Stomach (tissue), 4 donors: ENCODE results near the gene MMD.

Experiments
- EP300 ChIP-seq: sonication (generic); formaldehyde crosslinking; IDR thresholded peaks from one replicate; pipeline ENCODE4 v1.6.1; 2017; ENCODE audit warnings: antibody characterized with exemption
- TF ChIP-seq, protein P1 (sequence below), 7 experiments: fragments of 450-650 bp in 4 of 7; fragments of 200-600 bp in 3 of 7; sonication (generic) in 3 of 7; IDR thresholded peaks; one replicate each; pipeline ENCODE4 v1.5.1; 2016 to 2019; ENCODE audit warnings: antibody characterized with exemption in 7 of 7, control low read depth in 2 of 7, mild to moderate bottlenecking in 1 of 7

DNA sequence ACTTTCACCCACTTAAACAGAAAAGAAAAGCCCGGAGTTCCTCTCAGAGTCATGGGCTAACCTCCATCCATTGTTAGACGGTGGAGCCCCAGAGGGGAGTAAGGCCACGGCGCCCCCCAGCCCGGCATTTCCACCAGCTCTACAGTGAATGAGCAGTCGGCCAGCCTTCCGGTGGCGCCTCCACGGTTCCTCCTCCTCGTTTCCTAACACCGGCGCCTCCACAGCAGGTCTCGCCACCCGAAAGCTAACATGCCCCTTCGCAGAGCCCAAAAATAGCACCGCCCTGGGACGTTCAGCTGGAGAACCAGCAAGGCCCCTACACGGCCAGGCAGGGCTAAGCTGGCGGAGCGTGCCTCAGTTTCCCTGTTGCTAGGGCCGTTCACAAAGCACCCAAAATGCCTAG is 858 bp downstream of the MMD start:
- TF ChIP-seq, protein P1, sequence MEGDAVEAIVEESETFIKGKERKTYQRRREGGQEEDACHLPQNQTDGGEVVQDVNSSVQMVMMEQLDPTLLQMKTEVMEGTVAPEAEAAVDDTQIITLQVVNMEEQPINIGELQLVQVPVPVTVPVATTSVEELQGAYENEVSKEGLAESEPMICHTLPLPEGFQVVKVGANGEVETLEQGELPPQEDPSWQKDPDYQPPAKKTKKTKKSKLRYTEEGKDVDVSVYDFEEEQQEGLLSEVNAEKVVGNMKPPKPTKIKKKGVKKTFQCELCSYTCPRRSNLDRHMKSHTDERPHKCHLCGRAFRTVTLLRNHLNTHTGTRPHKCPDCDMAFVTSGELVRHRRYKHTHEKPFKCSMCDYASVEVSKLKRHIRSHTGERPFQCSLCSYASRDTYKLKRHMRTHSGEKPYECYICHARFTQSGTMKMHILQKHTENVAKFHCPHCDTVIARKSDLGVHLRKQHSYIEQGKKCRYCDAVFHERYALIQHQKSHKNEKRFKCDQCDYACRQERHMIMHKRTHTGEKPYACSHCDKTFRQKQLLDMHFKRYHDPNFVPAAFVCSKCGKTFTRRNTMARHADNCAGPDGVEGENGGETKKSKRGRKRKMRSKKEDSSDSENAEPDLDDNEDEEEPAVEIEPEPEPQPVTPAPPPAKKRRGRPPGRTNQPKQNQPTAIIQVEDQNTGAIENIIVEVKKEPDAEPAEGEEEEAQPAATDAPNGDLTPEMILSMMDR (IDR thresholded peaks at IDR 0.05), result no peak
- TF ChIP-seq EP300, result no peak
